ENCODE measurements around the gene NPHS1. TPM values are rescaled to one million over a fixed set of nuclear protein-coding genes. Genes with fewer than 3 reads are reported as not detected.
"Not testable (repeated sequence)": the region's sequence is repeated elsewhere in the genome, so short reads cannot be mapped to it uniquely, and the experiment has no call there.

Gene NPHS1, protein sequence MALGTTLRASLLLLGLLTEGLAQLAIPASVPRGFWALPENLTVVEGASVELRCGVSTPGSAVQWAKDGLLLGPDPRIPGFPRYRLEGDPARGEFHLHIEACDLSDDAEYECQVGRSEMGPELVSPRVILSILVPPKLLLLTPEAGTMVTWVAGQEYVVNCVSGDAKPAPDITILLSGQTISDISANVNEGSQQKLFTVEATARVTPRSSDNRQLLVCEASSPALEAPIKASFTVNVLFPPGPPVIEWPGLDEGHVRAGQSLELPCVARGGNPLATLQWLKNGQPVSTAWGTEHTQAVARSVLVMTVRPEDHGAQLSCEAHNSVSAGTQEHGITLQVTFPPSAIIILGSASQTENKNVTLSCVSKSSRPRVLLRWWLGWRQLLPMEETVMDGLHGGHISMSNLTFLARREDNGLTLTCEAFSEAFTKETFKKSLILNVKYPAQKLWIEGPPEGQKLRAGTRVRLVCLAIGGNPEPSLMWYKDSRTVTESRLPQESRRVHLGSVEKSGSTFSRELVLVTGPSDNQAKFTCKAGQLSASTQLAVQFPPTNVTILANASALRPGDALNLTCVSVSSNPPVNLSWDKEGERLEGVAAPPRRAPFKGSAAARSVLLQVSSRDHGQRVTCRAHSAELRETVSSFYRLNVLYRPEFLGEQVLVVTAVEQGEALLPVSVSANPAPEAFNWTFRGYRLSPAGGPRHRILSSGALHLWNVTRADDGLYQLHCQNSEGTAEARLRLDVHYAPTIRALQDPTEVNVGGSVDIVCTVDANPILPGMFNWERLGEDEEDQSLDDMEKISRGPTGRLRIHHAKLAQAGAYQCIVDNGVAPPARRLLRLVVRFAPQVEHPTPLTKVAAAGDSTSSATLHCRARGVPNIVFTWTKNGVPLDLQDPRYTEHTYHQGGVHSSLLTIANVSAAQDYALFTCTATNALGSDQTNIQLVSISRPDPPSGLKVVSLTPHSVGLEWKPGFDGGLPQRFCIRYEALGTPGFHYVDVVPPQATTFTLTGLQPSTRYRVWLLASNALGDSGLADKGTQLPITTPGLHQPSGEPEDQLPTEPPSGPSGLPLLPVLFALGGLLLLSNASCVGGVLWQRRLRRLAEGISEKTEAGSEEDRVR (N-terminal part only)
- not detected in 2 replicates for total RNA-seq (2014; rRNA removed)
- polyA plus RNA-seq (2012) = not detected

DNA sequence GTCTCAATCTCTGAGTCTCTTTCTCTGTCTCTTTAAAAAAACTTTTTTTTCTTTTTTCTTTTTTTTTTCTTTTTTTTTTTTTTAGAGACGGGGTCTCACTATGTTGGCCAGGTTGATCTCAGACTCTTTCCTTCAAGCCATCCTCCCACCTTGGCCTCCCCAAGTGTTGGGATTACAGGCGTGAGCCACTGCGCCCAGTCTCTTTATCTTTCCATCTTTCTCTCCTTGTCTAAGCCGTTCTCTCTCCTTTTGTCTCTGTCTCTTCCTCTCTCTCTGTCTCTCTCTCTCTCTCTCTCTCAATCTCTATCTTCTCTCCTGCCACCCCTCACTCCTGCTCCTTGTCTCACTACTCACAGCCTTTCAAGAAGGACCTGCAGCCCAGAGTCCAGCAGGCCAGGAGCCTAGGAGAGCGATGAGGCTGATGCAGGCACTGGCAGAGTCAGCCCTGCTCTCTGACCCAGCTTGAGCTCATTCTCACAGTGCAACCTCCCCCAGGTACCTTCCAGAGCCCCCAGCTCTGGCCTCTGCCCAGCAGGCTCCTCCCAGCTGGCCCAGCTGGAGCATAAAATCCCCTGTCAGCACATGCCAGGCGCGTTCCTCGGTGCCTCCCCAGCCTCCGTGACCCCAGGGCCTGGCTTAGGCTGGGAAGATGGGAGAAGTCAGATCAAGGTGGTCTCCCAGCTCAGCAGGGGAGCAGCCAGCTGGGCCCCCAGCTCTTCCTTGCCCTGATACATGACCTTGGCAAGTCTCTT lies at the start of gene NPHS1:
NPHS1 (minus strand) TSS at position 476 of the 752 bp plus-strand sequence. CDS start 667 bp downstream, outside the sequence.
- DNase-seq (ENCODE audit: low read depth) = no peak

DNA sequence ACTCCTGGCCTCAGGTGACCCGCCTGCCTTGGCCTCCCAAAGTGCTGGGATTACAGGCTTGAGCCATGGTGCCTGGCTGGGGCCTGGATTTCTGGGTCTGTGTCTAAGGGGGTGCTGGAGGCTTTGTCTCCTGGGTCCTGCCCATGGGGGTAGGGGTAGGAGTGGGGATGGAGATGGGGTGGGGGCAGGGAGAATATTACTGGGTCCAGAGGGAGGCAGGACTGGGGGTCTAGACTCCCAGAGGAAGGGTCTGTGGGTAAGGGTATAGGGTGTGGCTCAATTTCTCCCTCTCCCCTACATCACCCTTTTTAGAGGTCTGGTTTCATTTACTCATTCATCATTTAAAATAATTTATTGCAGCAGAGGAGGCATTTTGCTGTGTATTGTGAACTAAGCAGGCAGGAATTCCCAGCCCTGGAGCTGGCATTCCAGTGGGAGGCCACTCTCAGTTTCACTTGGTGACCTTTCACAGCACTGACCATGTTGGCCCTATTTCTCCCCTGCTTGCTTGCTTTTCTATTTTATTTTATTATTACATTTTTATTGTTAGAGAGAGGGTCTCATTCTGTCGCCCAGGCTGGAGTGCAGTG lies 48.8 kb upstream of the NPHS1 start:
- DNase-seq (ENCODE audit: low read depth) = no peak

DNA sequence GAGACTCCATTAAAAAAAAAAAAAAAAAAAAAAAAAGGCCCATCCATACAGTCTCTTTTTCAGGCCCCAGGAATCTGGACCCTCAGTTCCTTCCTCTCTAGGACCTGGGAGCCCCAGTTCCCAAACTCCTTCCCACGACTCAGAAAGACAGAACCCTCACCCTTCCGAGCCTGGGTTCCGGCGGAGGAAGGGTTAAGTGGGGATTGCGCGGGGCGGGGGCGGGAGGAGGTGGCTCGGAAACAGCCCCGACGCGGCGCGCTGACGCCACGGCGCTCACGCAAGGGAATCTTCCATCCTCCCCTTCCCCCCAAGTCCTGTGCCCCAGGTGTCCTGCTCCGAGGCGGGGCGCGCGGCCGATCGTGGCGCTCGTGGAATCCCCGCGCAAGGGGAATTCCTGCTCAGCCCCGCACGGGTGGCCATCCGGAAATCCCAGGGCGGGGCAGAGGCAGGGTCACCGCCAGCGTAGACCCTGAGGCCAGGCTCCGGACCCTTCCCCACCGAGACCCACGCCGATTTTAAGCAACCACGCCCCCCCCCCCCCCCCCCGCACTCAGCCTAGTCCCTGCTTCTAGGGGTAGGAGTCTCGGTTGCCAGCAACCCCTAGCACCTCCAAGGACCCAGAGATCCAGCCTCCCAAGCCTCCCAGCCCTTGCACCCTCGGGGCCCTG lies 47.4 kb upstream of the NPHS1 start:
- peak; percentile 73 for DNase-seq (ENCODE audit: low read depth)

DNA sequence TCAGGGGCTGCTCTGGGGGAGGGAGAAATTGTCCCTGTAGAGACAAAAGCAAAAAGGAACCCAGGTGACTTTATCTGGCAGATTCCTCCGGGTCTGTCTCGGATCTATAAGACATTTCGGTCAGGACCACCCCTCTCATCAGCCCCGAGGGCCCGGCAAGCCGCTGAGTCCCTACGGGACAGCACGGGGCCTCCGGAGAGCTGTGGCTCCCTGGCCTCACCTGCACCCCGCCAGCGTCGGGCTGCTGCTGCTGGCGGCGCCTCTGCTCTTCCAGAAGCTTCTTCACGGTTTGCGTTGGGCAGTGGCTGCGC lies 46.1 kb upstream of the NPHS1 start:
- no peak for DNase-seq (ENCODE audit: low read depth)

DNA sequence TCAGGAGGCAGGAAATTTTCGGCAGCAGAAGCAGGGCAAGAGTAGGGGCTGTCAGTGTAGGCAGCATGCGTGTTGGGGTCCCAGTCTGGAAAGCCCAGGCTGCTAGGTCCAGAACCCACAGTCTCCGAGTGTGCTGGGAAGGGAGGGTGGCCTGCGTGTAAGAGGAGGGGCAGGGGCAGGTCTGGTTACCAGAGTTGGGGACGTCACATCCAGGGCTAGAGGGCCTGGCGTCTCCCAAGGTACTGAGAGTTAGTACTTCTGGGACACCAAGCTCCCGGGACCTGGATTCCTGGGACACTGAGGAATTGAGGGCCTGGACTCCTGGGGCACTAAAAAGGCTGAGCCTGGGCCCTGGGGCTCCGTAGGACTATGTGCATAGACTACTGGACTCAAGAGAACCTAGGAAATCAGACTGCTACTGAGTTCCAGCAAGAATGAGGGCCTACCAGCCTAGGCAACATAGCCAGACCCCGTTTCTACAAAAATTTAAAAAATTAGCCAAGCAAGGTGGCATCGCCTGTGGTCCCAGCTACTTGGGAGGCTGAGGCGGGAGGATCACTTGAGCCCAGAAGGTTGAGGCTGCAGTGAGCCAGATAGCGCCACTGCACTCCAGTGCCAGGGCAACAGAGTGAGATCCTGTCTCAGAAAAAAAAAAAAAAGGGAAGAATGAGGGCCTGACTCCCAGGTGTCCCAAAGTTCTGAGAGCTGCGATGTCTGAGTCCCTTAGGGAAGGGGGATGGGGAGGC lies 45.6 kb upstream of the NPHS1 start:
- no peak for DNase-seq (ENCODE audit: low read depth)

DNA sequence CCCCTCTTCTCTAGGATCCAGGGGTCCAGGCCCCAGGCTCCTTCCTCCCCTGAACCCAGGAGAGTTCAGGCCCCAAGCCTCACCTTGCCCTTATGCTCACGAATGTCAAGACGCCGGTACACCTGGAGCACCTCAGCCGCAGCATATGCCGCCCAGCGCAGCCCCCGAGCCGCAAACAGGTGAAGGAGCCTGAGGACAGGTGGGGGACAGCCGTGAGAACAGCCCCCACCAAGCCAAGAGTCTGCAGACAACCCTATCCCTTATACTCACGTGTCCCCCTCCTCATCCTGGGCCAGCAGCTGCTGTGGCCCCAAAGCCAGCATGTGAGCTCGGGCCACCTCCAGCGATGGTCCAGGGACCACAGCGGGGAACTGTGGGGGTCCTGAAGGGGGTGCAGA lies 44.3 kb upstream of the NPHS1 start:
- no peak for DNase-seq (ENCODE audit: low read depth)

DNA sequence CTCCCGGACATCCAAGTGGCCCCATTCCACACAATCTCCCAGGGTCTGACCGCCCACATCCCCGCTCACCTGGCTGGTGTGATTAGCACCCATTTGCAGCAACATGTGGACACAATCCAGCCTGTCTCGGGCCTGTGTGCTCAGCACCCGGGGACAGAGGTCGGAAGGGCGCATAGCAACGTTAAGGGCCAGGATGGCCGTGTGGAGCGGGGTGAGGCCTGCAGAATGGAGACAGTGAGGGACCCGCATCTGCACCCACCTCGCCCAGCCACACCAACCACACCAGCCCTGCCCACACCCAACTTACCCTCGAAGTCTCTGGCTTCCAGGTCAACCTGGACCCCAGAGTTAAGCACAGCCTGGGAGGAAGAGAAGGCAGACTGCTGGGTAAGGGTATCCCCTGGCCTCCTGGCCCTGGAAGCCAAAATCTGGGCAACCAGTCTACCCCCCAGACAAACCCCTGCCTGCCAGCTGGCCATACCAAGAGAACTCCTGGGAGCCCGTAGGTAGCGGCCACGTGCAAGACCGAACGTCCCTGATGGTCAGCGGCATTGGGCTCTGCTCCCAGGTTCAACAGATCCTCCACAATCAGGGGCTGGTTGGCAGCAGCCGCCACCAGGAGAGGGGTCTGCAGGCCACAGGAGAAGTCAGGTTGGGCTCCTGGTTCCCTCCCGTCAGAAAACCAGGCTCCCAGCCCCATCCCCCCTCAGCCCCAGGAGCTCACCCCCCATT lies 43.8 kb upstream of the NPHS1 start:
- DNase-seq (ENCODE audit: low read depth) = no peak

DNA sequence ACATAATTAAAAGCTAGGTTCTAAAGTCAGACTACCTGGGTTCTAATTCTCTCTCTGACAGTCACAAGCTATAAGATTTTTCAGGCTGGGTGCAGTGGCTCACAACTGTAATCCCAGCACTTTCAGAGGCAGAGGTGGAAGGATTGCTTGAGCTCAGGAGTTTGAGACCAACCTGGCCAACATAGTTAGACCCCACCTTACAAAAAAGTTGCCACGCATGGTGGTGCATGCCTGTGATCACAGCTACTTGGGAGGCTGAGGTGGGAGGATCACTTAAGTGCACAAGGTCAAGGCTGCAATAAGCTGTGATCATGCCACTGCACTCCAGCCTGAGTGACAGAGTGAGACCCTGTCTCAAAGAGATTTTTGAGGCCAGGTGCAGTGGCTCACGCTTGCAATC lies 42.0 kb upstream of the NPHS1 start:
- no peak for DNase-seq (ENCODE audit: low read depth)

DNA sequence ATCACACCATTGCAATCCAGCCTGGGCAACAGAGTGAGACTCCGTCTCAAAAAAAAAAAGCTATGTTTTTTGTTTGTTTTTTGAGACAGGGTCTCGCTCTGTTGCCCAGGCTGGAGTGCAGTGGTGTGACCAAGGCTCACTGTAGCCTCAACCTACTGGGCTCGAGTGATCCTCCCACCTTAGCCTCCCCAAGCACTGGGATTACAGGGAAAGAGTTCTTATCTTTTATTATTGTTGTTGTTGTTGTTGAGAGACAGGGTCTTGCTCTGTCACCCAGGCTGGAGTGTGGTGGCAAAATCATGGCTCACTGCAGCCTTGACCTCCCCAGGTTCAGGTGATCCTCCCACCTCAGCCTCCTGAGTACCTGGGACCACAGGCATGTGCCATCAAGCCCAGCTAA lies 39.5 kb upstream of the NPHS1 start:
- DNase-seq (ENCODE audit: low read depth) = not testable (repeated sequence)

DNA sequence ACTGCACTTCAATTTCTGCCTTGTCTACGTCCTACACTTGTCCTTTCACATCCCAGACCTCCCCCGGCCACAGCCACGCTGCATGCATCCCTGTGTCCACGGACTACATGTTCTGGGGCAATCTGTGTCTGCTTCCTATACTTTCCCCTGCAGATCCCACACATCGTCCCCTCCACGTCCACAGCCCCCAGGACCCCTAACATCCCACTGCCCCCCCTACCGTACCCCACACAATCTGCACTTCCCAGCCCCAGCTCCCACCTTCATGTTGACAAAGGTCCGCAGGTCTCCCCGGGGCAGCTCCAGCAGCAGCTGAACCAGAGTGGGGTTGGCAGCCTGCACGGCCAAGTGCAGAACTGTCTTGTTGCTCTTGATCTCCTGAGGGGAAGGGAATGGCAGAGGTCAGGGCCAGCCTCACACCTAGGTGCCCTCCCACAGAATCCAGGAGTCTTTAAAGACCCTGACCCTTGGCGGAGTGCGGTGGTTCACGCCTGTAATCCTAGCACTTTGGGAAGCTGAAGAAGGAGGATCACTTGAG lies 37.9 kb upstream of the NPHS1 start:
- no peak for DNase-seq (ENCODE audit: low read depth)

DNA sequence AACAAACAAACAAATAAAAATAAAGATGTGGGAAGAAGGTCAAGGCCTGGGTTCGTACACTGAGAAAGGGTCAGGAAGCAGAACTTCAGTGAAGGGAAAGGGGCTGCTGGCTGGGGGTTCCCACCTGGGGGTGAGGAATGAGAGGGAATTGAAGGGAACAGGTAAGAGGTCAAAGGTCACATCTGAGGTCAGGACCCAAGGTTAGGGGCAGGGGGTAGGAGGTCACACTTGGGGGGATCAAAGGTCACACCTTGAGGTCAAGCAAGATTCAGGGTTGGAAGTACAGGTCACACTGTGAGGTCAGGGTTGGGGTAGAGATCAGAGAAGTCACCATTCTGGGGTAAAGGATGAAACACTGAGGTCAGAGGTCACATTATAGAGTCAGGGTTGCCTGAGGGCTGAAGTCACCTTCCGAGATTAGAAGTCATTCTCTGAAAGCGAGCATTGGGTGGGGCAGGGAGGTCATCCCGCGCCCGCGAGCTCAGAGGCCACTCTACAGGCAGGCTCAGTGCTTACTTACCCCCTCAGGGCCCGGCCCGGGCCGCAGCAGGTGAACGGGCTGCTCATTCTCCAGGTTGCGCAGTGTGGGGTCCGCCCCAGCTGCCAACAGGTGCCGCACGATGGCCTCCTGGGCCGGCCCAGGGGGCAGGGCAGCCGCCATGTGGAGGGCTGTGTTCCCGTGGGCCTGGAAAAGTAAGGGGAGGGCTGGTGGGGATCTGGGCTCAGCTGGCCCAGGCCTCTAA lies 37.2 kb upstream of the NPHS1 start:
- no peak for DNase-seq (ENCODE audit: low read depth)

DNA sequence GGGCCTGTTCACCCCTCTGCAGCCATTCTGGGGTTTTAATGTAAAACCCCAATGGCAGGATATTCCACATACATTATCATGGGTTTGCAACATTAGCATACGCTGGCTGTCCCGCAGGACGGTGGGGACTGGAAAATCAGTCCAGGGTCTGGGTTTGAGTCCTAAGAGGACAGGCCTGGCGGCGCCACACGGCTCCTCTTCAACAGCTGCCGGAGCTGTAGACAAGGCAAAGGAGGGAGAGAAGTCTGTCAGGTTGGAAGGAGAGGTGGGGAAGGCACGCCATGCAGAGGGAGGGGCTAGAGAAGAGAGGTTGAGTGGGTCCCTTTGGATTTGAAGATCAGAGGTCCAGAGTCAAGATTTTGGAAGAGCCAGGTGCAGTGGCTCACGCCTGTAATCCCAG lies 36.1 kb upstream of the NPHS1 start:
- DNase-seq (ENCODE audit: low read depth) = no peak

DNA sequence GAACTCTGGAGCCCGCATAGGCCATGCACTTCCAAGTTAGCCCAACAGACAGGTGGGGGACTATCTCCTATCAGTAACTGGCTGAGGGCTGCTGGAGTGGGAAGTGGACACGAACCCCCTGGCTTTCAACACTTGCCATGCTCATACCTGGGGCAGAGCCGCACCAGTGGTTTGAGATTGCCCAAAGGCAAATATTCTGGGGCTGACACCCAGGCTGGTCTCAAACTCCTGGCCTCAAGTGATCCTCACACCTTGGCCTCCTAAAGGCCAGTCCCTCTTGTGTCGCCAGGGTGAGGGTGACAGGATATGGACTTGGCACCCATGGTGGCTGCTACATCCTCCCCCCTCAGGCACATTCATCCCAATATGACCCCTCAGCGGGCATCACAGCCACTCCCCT lies 34.9 kb upstream of the NPHS1 start:
- DNase-seq (ENCODE audit: low read depth) = no peak

DNA sequence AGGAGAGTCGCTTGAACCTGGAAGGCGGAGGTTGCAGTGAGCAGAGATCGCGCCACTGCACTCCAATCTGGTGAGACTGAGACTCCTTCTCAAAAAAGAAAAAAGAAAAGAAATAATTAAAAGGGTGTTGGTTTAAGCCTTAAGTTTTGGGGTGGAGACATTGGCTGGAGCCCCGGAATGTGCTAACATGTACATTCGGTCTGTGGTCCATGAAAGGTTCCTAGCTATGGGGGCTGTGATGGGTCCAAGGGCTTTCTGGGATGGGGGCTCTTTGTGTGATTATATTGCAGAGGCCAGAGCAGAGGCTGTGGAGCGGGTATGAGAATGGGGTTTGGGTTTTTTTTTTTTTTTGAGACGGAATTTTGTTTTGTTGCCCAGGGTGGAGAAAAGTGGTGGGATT lies 33.6 kb upstream of the NPHS1 start:
- no peak for DNase-seq (ENCODE audit: low read depth)

DNA sequence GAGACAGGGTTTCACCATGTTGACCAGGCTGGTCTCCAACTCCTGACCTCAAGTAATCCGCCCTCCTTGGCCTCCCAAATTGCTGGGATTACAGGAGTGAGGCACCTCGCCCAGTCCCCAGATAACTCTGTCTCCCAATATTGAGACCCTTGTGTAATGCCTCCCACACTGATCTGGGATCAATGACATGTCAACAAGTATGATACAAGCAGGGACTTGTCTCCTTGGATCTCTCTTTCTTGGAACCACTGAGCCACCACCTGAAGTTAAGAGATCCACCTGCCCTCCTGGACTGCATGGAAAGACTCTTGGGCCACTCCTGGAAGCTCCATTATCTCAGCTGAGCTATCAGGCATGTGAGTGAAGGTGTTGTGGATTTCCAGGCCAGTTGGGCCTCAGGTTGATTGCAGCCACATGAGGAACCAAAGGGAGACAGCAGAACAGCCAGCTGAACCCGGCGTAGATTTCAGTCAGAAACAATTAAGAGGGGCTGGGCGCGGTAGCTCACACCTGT lies 33.0 kb upstream of the NPHS1 start:
- DNase-seq (ENCODE audit: low read depth) = no peak

DNA sequence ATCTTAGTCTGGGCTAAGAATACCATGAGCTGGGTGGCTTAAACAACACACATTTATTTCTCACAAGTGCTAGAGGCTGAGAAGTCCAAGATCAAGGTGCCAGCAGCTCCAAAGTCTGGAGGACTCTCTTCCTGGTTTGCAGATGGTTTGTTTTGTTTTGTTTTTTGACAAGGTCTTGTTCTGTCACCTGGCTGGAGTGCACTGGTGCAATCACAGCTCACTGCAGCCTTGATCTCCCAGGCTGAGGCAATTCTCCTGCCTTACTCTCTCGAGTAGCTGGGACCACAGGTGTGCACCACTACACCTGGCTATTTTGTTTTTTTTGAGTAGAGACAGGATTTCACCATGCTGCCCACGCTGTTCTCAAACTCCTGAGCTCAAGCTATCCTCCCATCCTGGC lies 31.6 kb upstream of the NPHS1 start:
- no peak for DNase-seq (ENCODE audit: low read depth)

DNA sequence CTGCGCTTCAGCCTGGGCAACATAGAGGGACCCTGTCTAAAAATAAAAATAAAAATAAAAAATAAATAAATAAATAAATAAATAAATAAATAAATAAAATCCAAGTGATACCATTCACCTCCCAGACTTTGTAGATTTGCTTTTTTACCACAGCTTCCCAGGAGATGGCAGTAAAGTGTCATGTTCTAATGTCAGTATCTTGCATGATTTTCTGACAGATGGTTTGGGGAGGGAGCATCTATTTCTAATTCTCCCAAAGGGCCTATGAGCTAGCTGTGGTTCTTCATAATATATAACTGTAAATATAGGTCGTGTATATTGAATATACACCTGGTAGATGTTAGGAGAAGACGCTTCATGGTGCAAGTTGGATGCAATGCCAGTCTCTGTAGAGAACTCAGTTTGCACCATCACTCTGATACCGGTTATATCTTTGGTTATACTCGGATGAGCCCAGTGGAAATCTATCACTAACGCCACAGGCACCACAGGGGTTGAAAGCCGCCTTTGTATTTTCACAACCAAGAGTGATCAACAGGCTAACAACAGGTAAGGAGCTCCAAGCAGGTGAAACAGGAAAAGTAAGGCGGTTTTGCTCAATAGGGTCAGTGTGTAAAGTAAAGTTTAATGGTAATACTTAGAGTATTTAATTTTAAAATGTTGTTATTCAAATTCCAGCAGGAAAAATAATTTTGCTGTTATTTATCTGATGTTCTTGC lies 30.0 kb upstream of the NPHS1 start:
- DNase-seq (ENCODE audit: low read depth) = peak; percentile 83
